HepG2 (cell line): ENCODE data around the gene HDAC5. TPM values are rescaled to one million over a fixed set of nuclear protein-coding genes. Genes with fewer than 3 reads are reported as not detected.

Source experiments
- ARNT2 ChIP-seq: sonication (generic); formaldehyde crosslinking; IDR thresholded peaks from 2 replicates; pipeline ENCODE4 v1.8.0; 2022; ENCODE audit warnings: mild to moderate bottlenecking, low read depth, missing genetic modification reagents, moderate library complexity
- EEA1 ChIP-seq: sonication (generic); formaldehyde crosslinking; IDR thresholded peaks from 2 replicates; pipeline ENCODE4 v1.5.1; 2020; ENCODE audit warnings: mild to moderate bottlenecking, missing genetic modification reagents, borderline replicate concordance
- GABPA ChIP-seq, 2 experiments: IDR thresholded peaks; 2 replicates each; pipeline ENCODE4 v1.6.1; 2011 to 2016; ENCODE audit warnings: low read depth in 2 of 2, low read length in 1 of 2, missing biosample characterization in 1 of 2, missing genetic modification characterization in 1 of 2
- HCFC1 ChIP-seq: fragments of 150-350 bp; IDR thresholded peaks from 2 replicates; pipeline ENCODE4 v1.6.1; 2014; ENCODE audit warnings: low read depth, low read length
- KLF13 ChIP-seq: sonication (generic); formaldehyde crosslinking; IDR thresholded peaks from 2 replicates; pipeline ENCODE4 v1.4.0; 2020; ENCODE audit warnings: mild to moderate bottlenecking, missing genetic modification reagents
- MIER2 ChIP-seq: IDR thresholded peaks from 2 replicates; pipeline ENCODE4 v1.6.1; 2016; ENCODE audit warnings: missing biosample characterization, missing genetic modification reagents
- MYC ChIP-seq: sonication (generic); formaldehyde crosslinking; IDR thresholded peaks from 2 replicates; pipeline ENCODE4 v1.9.0; 2021; ENCODE audit warnings: missing genetic modification reagents, borderline replicate concordance
- NR2F1 ChIP-seq, 2 experiments: fragments of 450-650 bp in 1 of 2; formaldehyde crosslinking in 1 of 2; IDR thresholded peaks; 2 replicates each; pipeline versions ENCODE4 v1.5.0 to v1.6.1; 2016 to 2020; ENCODE audit warnings: mild to moderate bottlenecking in 1 of 2, missing compliant biosample characterization in 1 of 2, missing genetic modification reagents in 1 of 2, moderate library complexity in 1 of 2
- SMYD3 ChIP-seq: sonication (generic); formaldehyde crosslinking; IDR thresholded peaks from 2 replicates; pipeline ENCODE4 v1.8.1; 2023; ENCODE audit warnings: mild to moderate bottlenecking, missing genetic modification reagents
- SNAPC5 ChIP-seq: sonication (generic); formaldehyde crosslinking; IDR thresholded peaks from 2 replicates; pipeline ENCODE4 v1.8.1; 2023; ENCODE audit warnings: mild to moderate bottlenecking, missing genetic modification reagents, borderline replicate concordance
- TAF1 ChIP-seq: sonication (generic); formaldehyde crosslinking; IDR thresholded peaks from 2 replicates; pipeline ENCODE4 v1.4.0; 2020; ENCODE audit warnings: missing genetic modification reagents
- TBX2 ChIP-seq: sonication (generic); formaldehyde crosslinking; IDR thresholded peaks from 2 replicates; pipeline ENCODE4 v1.5.0; 2020; ENCODE audit warnings: missing genetic modification reagents, mild to moderate bottlenecking, borderline replicate concordance
- TCF12 ChIP-seq, 2 experiments: fragments of 450-650 bp in 1 of 2; sonication (generic) in 1 of 2; formaldehyde crosslinking in 1 of 2; IDR thresholded peaks; 2 replicates each; pipeline versions ENCODE4 v1.6.1 to v1.8.0; 2017 to 2022; ENCODE audit warnings: antibody characterized with exemption in 1 of 2, mild to moderate bottlenecking in 1 of 2, missing genetic modification reagents in 1 of 2, moderate library complexity in 1 of 2
- THAP9 ChIP-seq: sonication (generic); formaldehyde crosslinking; IDR thresholded peaks from 2 replicates; pipeline ENCODE4; 2020; ENCODE audit warnings: missing genetic modification reagents, mild to moderate bottlenecking, borderline replicate concordance
- TIGD3 ChIP-seq: sonication (generic); formaldehyde crosslinking; IDR thresholded peaks from 2 replicates; pipeline ENCODE4 v1.5.1; 2020; ENCODE audit warnings: mild to moderate bottlenecking, missing genetic modification reagents, borderline replicate concordance
- ZFP41 ChIP-seq: sonication (generic); formaldehyde crosslinking; IDR thresholded peaks from 2 replicates; pipeline ENCODE4 v1.4.0; 2020; ENCODE audit warnings: mild to moderate bottlenecking, missing genetic modification reagents, borderline replicate concordance
- ZNF205 ChIP-seq: IDR thresholded peaks from 2 replicates; pipeline ENCODE4 v1.6.1; 2018; ENCODE audit warnings: missing biosample characterization, missing genetic modification reagents
- ZNF234 ChIP-seq: sonication (generic); formaldehyde crosslinking; conservative IDR thresholded peaks from 2 replicates; pipeline ENCODE4 v1.5.1; 2020; ENCODE audit warnings: mild to moderate bottlenecking, missing genetic modification reagents
- ZNF572 ChIP-seq: sonication (generic); formaldehyde crosslinking; IDR thresholded peaks from 2 replicates; pipeline ENCODE4 v1.5.1; 2020; ENCODE audit warnings: mild to moderate bottlenecking, missing genetic modification reagents
- ZNF577 ChIP-seq: sonication (generic); formaldehyde crosslinking; IDR thresholded peaks from 2 replicates; pipeline ENCODE4 v1.4.0; 2020; ENCODE audit warnings: mild to moderate bottlenecking, low read depth, missing genetic modification reagents, borderline replicate concordance
- ZNF703 ChIP-seq: sonication (generic); formaldehyde crosslinking; IDR thresholded peaks from 2 replicates; pipeline ENCODE4 v1.5.1; 2020; ENCODE audit warnings: missing genetic modification reagents, mild to moderate bottlenecking, moderate library complexity, borderline replicate concordance
- polyA plus RNA-seq, 8 experiments: library from polyadenylated mRNA; depleted of rRNA in 3 of 8; stranded (reverse) in 7 of 8; unstranded in 1 of 8; fragments of >200 nt; fragmentation: Illumina TruSeq in 4 of 8; extraction: Trizol in 4 of 8; gene quantifications; 2 replicates each; pipeline versions ENCODE4 v1.2.1 to v1.2.3, GENCODE V29; 2011 to 2016; ENCODE audit warnings: low read depth in 4 of 8, missing spikeins in 1 of 8, mixed read lengths in 1 of 8; ENCODE audit not compliant: insufficient read depth in 1 of 8
- total RNA-seq, 5 experiments: library from RNA; depleted of rRNA; stranded (reverse); fragments of >200 nt; fragmentation: Illumina TruSeq; extraction: Trizol; gene quantifications; 2 replicates each; pipeline ENCODE4 v1.2.3, GENCODE V29; 2016; ENCODE audit warnings: low read depth in 1 of 5
- TF ChIP-seq, protein P1 (sequence below): sonication (generic); formaldehyde crosslinking; IDR thresholded peaks from 2 replicates; pipeline ENCODE4 v1.5.1; 2020; ENCODE audit warnings: missing genetic modification reagents, mild to moderate bottlenecking, borderline replicate concordance

Gene HDAC5
- total and polyA plus RNA-seq, 2 of the 13 experiments (the other 11 are each of a cell fraction or from before 2014, with no cell fraction given) = 46.4 to 85.4 TPM

- no peak for TF ChIP-seq THAP9 (CRISPR knock-in tag)
- TF ChIP-seq SMYD3 (CRISPR knock-in tag) = no peak
- TF ChIP-seq SNAPC5 (CRISPR knock-in tag) = no peak
- TF ChIP-seq, protein P1, sequence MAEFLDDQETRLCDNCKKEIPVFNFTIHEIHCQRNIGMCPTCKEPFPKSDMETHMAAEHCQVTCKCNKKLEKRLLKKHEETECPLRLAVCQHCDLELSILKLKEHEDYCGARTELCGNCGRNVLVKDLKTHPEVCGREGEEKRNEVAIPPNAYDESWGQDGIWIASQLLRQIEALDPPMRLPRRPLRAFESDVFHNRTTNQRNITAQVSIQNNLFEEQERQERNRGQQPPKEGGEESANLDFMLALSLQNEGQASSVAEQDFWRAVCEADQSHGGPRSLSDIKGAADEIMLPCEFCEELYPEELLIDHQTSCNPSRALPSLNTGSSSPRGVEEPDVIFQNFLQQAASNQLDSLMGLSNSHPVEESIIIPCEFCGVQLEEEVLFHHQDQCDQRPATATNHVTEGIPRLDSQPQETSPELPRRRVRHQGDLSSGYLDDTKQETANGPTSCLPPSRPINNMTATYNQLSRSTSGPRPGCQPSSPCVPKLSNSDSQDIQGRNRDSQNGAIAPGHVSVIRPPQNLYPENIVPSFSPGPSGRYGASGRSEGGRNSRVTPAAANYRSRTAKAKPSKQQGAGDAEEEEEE = no peak
- no peak for TF ChIP-seq EEA1 (CRISPR knock-in tag)
- 0 out of 2 replicates have a peak, but pooled peaks have one; percentile 62 for TF ChIP-seq ZNF572 (CRISPR knock-in tag)
- TF ChIP-seq TIGD3 (CRISPR knock-in tag) = no peak
- peak; percentile 44; the same call in 1 of the 2 replicates for TF ChIP-seq TBX2
- no peak for TF ChIP-seq ZNF703 (CRISPR knock-in tag)
- no peak for TF ChIP-seq MIER2 (CRISPR knock-in tag)
- TF ChIP-seq KLF13 (CRISPR knock-in tag) = no peak
- 0 out of 4 replicates have a peak, but pooled peaks of 1 of the 2 experiments have one; percentile 29 for TF ChIP-seq NR2F1 (CRISPR knock-in tag; IDR thresholded peaks at IDR 0.05)
- no peak for TF ChIP-seq TAF1 (CRISPR knock-in tag)
- no peak for TF ChIP-seq ZNF577
- TF ChIP-seq TCF12 (IDR thresholded peaks at IDR 0.05) = no peak
- TF ChIP-seq TCF12 (CRISPR knock-in tag; IDR thresholded peaks at IDR 0.05) = no peak
- 0 out of 2 replicates have a peak, but pooled peaks have one; percentile 27 for TF ChIP-seq MYC (CRISPR knock-in tag)
- no peak for TF ChIP-seq ZNF205
- TF ChIP-seq HCFC1 = no peak
- TF ChIP-seq ZNF234 (CRISPR knock-in tag) = no peak
- no peak for TF ChIP-seq ARNT2 (CRISPR knock-in tag)
- TF ChIP-seq ZFP41 (CRISPR knock-in tag) = no peak
- TF ChIP-seq GABPA (IDR thresholded peaks at IDR 0.05; ENCODE audit: low read depth, low read length) = no peak
- TF ChIP-seq GABPA (CRISPR knock-in tag; IDR thresholded peaks at IDR 0.05; ENCODE audit: low read depth) = no peak
Observed at GRCh38 chr17:44112284-44113280, 10.9 kb downstream of the HDAC5 start (continued).
